H1 (cell line): Measurements from ENCODE around the gene SLC3A2. TPM values are rescaled to one million over a fixed set of nuclear protein-coding genes. Genes with fewer than 3 reads are reported as not detected.

Experiments used
- CTCF ChIA-PET: fragments of 300-600 bp; sonication (Branson Sonifier 250); formaldehyde crosslinking; loops from one replicate; lab custom pipeline; 2021; ENCODE audit not compliant: partially characterized antibody; lab: Charles Lee
- POLR2A ChIA-PET: fragments of 300-600 bp; sonication (Branson Sonifier 250); formaldehyde crosslinking; loops from one replicate; lab custom pipeline; 2021; ENCODE audit warnings: inconsistent platforms; ENCODE audit not compliant: partially characterized antibody; lab: Charles Lee
- DNase-seq, 2 experiments: peaks; one replicate each; pipeline versions ENCODE4 v3.0.0 to v3.0.0-alpha.2; 2010 to 2022; ENCODE audit warnings: low spot score in 2 of 2, low read depth in 1 of 2, mixed read lengths in 1 of 2
- FAIRE-seq: peaks from 2 replicates; lab custom pipeline; 2011; peaks lifted over from hg19 to GRCh38; lab: Jason Lieb, UNC
- H2AFZ ChIP-seq: 2 replicates; pipeline ENCODE4 v1.8.1; 2012; ENCODE audit warnings: low read length, inconsistent platforms
- H2AK5ac ChIP-seq: 2 replicates; pipeline ENCODE4 v1.6.1; 2013; ENCODE audit warnings: low read depth, low read length
- H2BK120ac ChIP-seq: replicated peaks from 2 replicates; pipeline ENCODE3; 2013; ENCODE audit warnings: low read depth, low read length, inconsistent platforms
- H2BK12ac ChIP-seq: 2 replicates; pipeline ENCODE4 v1.6.1; 2013; ENCODE audit warnings: low read depth, low read length
- H2BK15ac ChIP-seq: 2 replicates; pipeline ENCODE4 v1.6.1; 2013; ENCODE audit warnings: low read length
- H2BK20ac ChIP-seq: 2 replicates; pipeline ENCODE4 v1.6.1; 2013; ENCODE audit warnings: low read length
- H2BK5ac ChIP-seq: 2 replicates; pipeline ENCODE4 v1.6.1; 2013; ENCODE audit warnings: low read depth, low read length
- H3K14ac ChIP-seq: 2 replicates; pipeline ENCODE4 v1.6.1; 2013; ENCODE audit warnings: inconsistent platforms; ENCODE audit not compliant: insufficient read length
- H3K18ac ChIP-seq: 2 replicates; pipeline ENCODE4 v1.6.1; 2013; ENCODE audit warnings: low read length; ENCODE audit errors: extremely low read depth
- H3K23ac ChIP-seq: 2 replicates; pipeline ENCODE4 v1.6.1; 2013; ENCODE audit warnings: inconsistent platforms; ENCODE audit not compliant: insufficient read length
- H3K23me2 ChIP-seq: 2 replicates; pipeline ENCODE4 v1.6.1; 2013; ENCODE audit warnings: low read depth, low read length
- H3K27ac ChIP-seq: 2 replicates; pipeline ENCODE4 v1.6.1; 2011; ENCODE audit warnings: low read depth, low read length, inconsistent platforms
- H3K27me3 ChIP-seq, 4 experiments: replicated peaks in 1 of 4; 1 replicate in 1 of 4; 2 replicates in 3 of 4; pipeline versions ENCODE4 v1.6.1 to v1.8.1; 2011 to 2013; ENCODE audit warnings: low read length in 3 of 4, mild to moderate bottlenecking in 3 of 4, inconsistent platforms in 2 of 4, mixed read lengths in 2 of 4, moderate library complexity in 1 of 4; ENCODE audit not compliant: control insufficient read depth in 3 of 4, insufficient read depth in 3 of 4; ENCODE audit errors: extremely low read depth in 1 of 4
- H3K36me3 ChIP-seq, 4 experiments: 2 replicates each; pipeline versions ENCODE4 v1.6.1 to v1.8.1; 2011 to 2013; ENCODE audit warnings: mild to moderate bottlenecking in 4 of 4, low read length in 3 of 4, moderate library complexity in 2 of 4, control low read depth in 1 of 4, inconsistent platforms in 1 of 4; ENCODE audit not compliant: insufficient read depth in 4 of 4, control insufficient read depth in 2 of 4
- H3K4ac ChIP-seq: replicated peaks from 2 replicates; pipeline ENCODE3; 2013; ENCODE audit warnings: low read length, low read depth, mixed read lengths, inconsistent platforms; ENCODE audit not compliant: insufficient read length
- H3K4me1 ChIP-seq, 4 experiments: replicated peaks in 1 of 4; 1 replicate in 1 of 4; 2 replicates in 3 of 4; pipeline versions ENCODE4 v1.6.1 to v1.8.1; 2011 to 2013; ENCODE audit warnings: low read length in 3 of 4, inconsistent platforms in 2 of 4, mixed read lengths in 1 of 4; ENCODE audit not compliant: insufficient read depth in 4 of 4, control insufficient read depth in 3 of 4
- H3K4me2 ChIP-seq, 2 experiments: 2 replicates each; pipeline versions ENCODE4 v1.6.1 to v1.8.1; 2011 to 2013; ENCODE audit warnings: low read depth in 2 of 2, low read length in 2 of 2, control low read depth in 1 of 2, inconsistent platforms in 1 of 2, mild to moderate bottlenecking in 1 of 2; ENCODE audit not compliant: insufficient read depth in 1 of 2
- H3K4me3 ChIP-seq, 4 experiments: fragments of 200-600, 300-600 bp in 1 of 4; sonication (generic), shearing (Covaris generic), sonication (Bioruptor Twin) in 1 of 4; 2 replicates each; pipeline versions ENCODE4 v1.5.1 to v1.8.1; 2011 to 2016; ENCODE audit warnings: low read length in 4 of 4, low read depth in 3 of 4, control low read depth in 2 of 4, inconsistent platforms in 2 of 4, mild to moderate bottlenecking in 2 of 4, mixed read lengths in 1 of 4, moderate library complexity in 1 of 4; ENCODE audit not compliant: insufficient read depth in 2 of 4; ENCODE audit errors: extremely low read depth in 1 of 4
- H3K56ac ChIP-seq: replicated peaks from 2 replicates; pipeline ENCODE3; 2013; ENCODE audit warnings: low read depth, mild to moderate bottlenecking, mixed read lengths, low read length, inconsistent platforms; ENCODE audit not compliant: insufficient read length
- H3K79me1 ChIP-seq: 2 replicates; pipeline ENCODE4 v1.6.1; 2013; ENCODE audit warnings: low read depth, low read length, control low read depth
- H3K79me2 ChIP-seq, 2 experiments: 2 replicates each; pipeline versions ENCODE4 v1.6.1 to v1.8.1; 2012 to 2013; ENCODE audit warnings: low read length in 2 of 2, mild to moderate bottlenecking in 2 of 2, inconsistent platforms in 1 of 2; ENCODE audit not compliant: insufficient read depth in 2 of 2, control insufficient read depth in 1 of 2
- H3K9ac ChIP-seq, 4 experiments: replicated peaks in 1 of 4; 1 replicate in 1 of 4; 2 replicates in 3 of 4; pipeline versions ENCODE4 v1.6.1 to v1.8.1; 2011 to 2013; ENCODE audit warnings: low read depth in 3 of 4, low read length in 3 of 4, control low read depth in 2 of 4, mild to moderate bottlenecking in 2 of 4, moderate library complexity in 2 of 4, inconsistent platforms in 1 of 4; ENCODE audit errors: extremely low read depth in 1 of 4
- H3K9me3 ChIP-seq, 2 experiments: 2 replicates each; pipeline versions ENCODE4 v1.6.1 to v1.8.1; 2012 to 2013; ENCODE audit warnings: mild to moderate bottlenecking in 2 of 2, moderate library complexity in 2 of 2, control low read depth in 1 of 2, inconsistent platforms in 1 of 2, low read depth in 1 of 2, low read length in 1 of 2, mixed read lengths in 1 of 2; ENCODE audit not compliant: insufficient read depth in 2 of 2
- H4K20me1 ChIP-seq, 2 experiments: replicated peaks in 1 of 2; 2 replicates each; pipeline versions ENCODE3 to v1.8.1; 2011 to 2013; ENCODE audit warnings: inconsistent platforms in 2 of 2, low read length in 2 of 2, mild to moderate bottlenecking in 1 of 2; ENCODE audit not compliant: insufficient read depth in 2 of 2, control insufficient read depth in 1 of 2
- H4K5ac ChIP-seq: 2 replicates; pipeline ENCODE4 v1.6.1; 2013; ENCODE audit warnings: low read length, low read depth, mixed read lengths, inconsistent platforms; ENCODE audit not compliant: insufficient read length
- H4K8ac ChIP-seq: 2 replicates; pipeline ENCODE4 v1.8.0; 2013; ENCODE audit warnings: mild to moderate bottlenecking, moderate library complexity, low read length, inconsistent platforms; ENCODE audit not compliant: insufficient read depth; ENCODE audit errors: extremely low read depth
- H4K91ac ChIP-seq: replicated peaks from 2 replicates; pipeline ENCODE3; 2013; ENCODE audit warnings: low read length, mixed read lengths, inconsistent platforms; ENCODE audit not compliant: insufficient read length
- POLR2A ChIP-seq, 2 experiments: IDR thresholded peaks; 1 replicate in 1 of 2; 2 replicates in 1 of 2; pipeline ENCODE4 v1.6.1; 2011; ENCODE audit warnings: low read depth in 2 of 2, low read length in 2 of 2, mild to moderate bottlenecking in 2 of 2; ENCODE audit errors: control extremely low read depth in 1 of 2
- RXRA ChIP-seq: IDR thresholded peaks from 2 replicates; pipeline ENCODE4 v1.6.1; 2011; ENCODE audit warnings: low read depth, mild to moderate bottlenecking, low read length, moderate library complexity; ENCODE audit not compliant: insufficient read depth
- TAF7 ChIP-seq: optimal IDR thresholded peaks from 2 replicates; pipeline ENCODE3; 2011; ENCODE audit warnings: low read depth, mild to moderate bottlenecking, inconsistent platforms, low read length, moderate library complexity, borderline replicate concordance
- polyA plus RNA-seq, 7 experiments: library from polyadenylated mRNA; depleted of rRNA in 3 of 7; stranded (reverse) in 5 of 7; unstranded in 2 of 7; fragments of >200 nt in 5 of 7; fragments of 200-250 nt in 2 of 7; gene quantifications; 1 replicate in 5 of 7; 2 replicates in 1 of 7; 4 replicates in 1 of 7; pipeline versions ENCODE4 v1.2.1 to v1.2.3, GENCODE V29; 2011 to 2013; ENCODE audit warnings: missing spikeins in 2 of 7, mixed read lengths in 2 of 7
- total RNA-seq: library from RNA; stranded (reverse); fragmentation: NEBNext Ultra II Directional; extraction: Animal tissue kit (Norgen Biotek cat#: 25700); gene quantifications from 2 replicates; pipeline ENCODE4 v1.2.1, GENCODE V29; 2021

Gene SLC3A2
- total and polyA plus RNA-seq, 2 of the 8 experiments (the other 6 are each of a cell fraction or from before 2014, with no cell fraction given): 410 to 435 TPM

DNA sequence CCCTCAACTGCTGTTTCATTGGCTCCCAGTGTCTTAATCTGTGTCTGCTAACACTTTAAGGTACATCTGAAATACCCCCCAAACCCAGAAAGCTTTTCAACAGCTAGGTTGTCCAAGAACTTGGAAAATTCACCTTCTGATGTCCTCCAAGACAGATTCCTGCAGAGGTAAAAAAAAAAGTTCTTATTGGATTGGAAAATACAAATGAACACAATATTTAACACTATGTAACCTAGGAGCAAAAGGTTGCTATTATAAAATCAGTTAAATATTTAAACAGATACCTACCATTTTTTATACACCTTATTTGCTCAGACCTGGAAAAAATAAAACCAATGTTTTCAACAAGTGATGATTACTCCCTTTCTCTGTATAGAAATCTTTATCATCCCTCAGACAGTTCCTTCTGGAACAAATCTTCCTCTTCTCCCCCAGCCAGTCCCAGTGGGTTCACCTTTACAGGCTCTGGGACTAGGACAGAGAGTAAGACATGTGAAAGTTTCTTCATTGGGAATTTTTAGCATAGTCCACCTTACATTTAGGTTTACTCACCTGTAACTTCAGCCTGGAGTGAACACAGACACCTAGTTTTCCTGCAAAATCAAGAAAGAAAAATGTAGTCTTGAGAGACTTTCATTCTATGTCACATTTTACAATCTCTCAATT, 28.0 kb upstream of the SLC3A2 start:
- Histone ChIP-seq H4K91ac (no peak overlapping the region), H3K79me1 (peaks cover 5% of the 10 kb centered on the region; the same call in 1 of the 2 replicates), H4K8ac (no peak overlapping the region), H3K23ac (no peak overlapping the region), H3K56ac (no peak overlapping the region), H3K4me1 (peaks cover 2 to 6% (median 4%) of the 10 kb centered on the region in 4 experiments; a peak in 4 of 7 replicates), H3K27me3 (no peaks in the 10 kb centered on the region), H2BK15ac (no peak overlapping the region), H2BK20ac (no peak overlapping the region), H4K5ac (no peak overlapping the region), H3K18ac (no peak overlapping the region), H2BK120ac (no peak overlapping the region), H2AK5ac (no peak overlapping the region), H3K14ac (no peak overlapping the region), H3K4me2 (peak overlapping the region; percentile 84 to 95), H3K4ac (no peak overlapping the region), H3K9ac (peak overlapping the region; percentile 79 to 100 (median 100); a peak in 6 of 7 replicates), H2BK12ac (no peak overlapping the region), H2BK5ac (no peak overlapping the region), H2AFZ (no peak overlapping the region), H3K23me2 (peaks cover 11% of the 10 kb centered on the region), H3K9me3 (no peaks in the 10 kb centered on the region), H4K20me1 (peaks cover 4 to 28% of the 10 kb centered on the region in 2 experiments), H3K79me2 (peaks cover 40 to 52% of the 10 kb centered on the region in 2 experiments), H3K4me3 (peak overlapping the region; percentile 74 to 100 (median 90); a peak in 7 of 8 replicates), H3K27ac (no peak overlapping the region), H3K36me3 (peaks cover 32 to 40% (median 37%) of the 10 kb centered on the region in 4 experiments)
- ChIA-PET CTCF (interaction anchor here (0.7 to 3.6 kb wide), 3 partner anchors 29 to 65 kb away, joined by 3 to 9 read pairs (median 3); partner anchors contain the start of gene TMEM179B), POLR2A (interaction anchor here (0.9 to 20.0 kb wide), 29 partner anchors 9 to 244 kb away, joined by 3 to 2104 read pairs (median 7); partner anchors contain the start of genes BSCL2, C11orf98, CHRM1 and CSKMT)
- no peak for DNase-seq
- TF ChIP-seq POLR2A (IDR thresholded peaks at IDR 0.05; ENCODE audit: control extremely low read depth in 1 of 2, low read depth in 2 of 2, low read length in 2 of 2) (peak; percentile 22 to 45), TAF7 (peak; percentile 71), RXRA (no peak)
- FAIRE-seq: no peak
